Measurements from ENCODE around the gene PPP1R12A. TPM values are rescaled to one million over a fixed set of nuclear protein-coding genes. Genes with fewer than 3 reads are reported as not detected.

Gene PPP1R12A
- polyA plus RNA-seq, 1 experiment: 107 TPM

- no peak for TF ChIP-seq CTCF (IDR thresholded peaks at IDR 0.05; ENCODE audit: low read depth, low read length)
- ChIA-PET CTCF (no interaction called here), POLR2A (no interaction called here)
- Histone ChIP-seq H3K27ac (ENCODE audit: low read depth, low read length) (no peak overlapping the region), H3K9me3 (ENCODE audit: control insufficient read depth, insufficient read depth, low read length) (no peaks in the 10 kb centered on the region), H3K27me3 (ENCODE audit: control insufficient read depth, insufficient read depth, low read length) (no peaks in the 10 kb centered on the region), H3K4me3 (ENCODE audit: low read depth, low read length) (no peak overlapping the region)
- no peak for DNase-seq (ENCODE audit: low read depth, low spot score)
Observed at GRCh38 chr12:79830440-79830839, 104.5 kb downstream of the PPP1R12A start.

- Histone ChIP-seq H3K9me3 (ENCODE audit: control insufficient read depth, insufficient read depth, low read length) (no peaks in the 10 kb centered on the region), H3K4me3 (ENCODE audit: low read depth, low read length) (no peak overlapping the region), H3K27me3 (ENCODE audit: control insufficient read depth, insufficient read depth, low read length) (no peaks in the 10 kb centered on the region), H3K27ac (ENCODE audit: low read depth, low read length) (no peak overlapping the region)
- ChIA-PET CTCF (interaction anchor here (0.8 kb wide), 1 partner anchor 67 kb away, joined by 4 read pairs; no protein-coding TSS in a partner anchor), POLR2A (no interaction called here)
- no peak for DNase-seq (ENCODE audit: low read depth, low spot score)
- no peak for TF ChIP-seq CTCF (IDR thresholded peaks at IDR 0.05; ENCODE audit: low read depth, low read length)
Observed at GRCh38 chr12:79828924-79829323, 106.0 kb downstream of the PPP1R12A start.

DNA sequence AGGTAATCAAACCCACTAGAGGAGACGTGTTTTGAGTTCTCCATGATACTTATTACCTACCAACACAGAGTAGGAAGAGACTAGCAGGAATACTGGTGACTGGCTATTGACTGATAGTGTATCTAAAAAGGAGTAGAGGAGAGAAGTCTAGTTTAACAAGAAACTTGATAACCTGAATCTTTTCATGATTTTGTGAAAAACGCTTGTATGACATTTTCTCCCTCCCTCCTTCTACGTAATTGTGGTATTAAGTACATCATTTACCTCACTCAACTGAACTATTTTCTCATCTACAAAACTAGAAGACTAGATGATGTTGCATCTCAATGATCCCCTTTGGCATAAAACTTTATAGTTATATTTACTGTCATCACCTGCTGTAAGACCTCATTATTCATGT is 107.4 kb downstream of the PPP1R12A start:
- CTCF ChIA-PET: no interaction called here

GRCh38 chr12:79826267-79827128 is 108.4 kb downstream of the PPP1R12A start:
- ChIA-PET CTCF (no interaction called here), POLR2A (no interaction called here)
- Histone ChIP-seq H3K27me3 (ENCODE audit: control insufficient read depth, insufficient read depth, low read length) (no peaks in the 10 kb centered on the region), H3K4me3 (ENCODE audit: low read depth, low read length) (no peak overlapping the region), H3K9me3 (ENCODE audit: control insufficient read depth, insufficient read depth, low read length) (no peaks in the 10 kb centered on the region), H3K27ac (ENCODE audit: low read depth, low read length) (no peak overlapping the region)
- no peak for TF ChIP-seq CTCF (IDR thresholded peaks at IDR 0.05; ENCODE audit: low read depth, low read length)
- no peak for DNase-seq (ENCODE audit: low read depth, low spot score)

More for the DNA sequence above, 107.4 kb downstream of the PPP1R12A start:
- Histone ChIP-seq H3K9me3 (ENCODE audit: control insufficient read depth, insufficient read depth, low read length) (no peaks in the 10 kb centered on the region), H3K27me3 (ENCODE audit: control insufficient read depth, insufficient read depth, low read length) (no peaks in the 10 kb centered on the region), H3K27ac (ENCODE audit: low read depth, low read length) (no peak overlapping the region), H3K4me3 (ENCODE audit: low read depth, low read length) (no peak overlapping the region)
- TF ChIP-seq CTCF (IDR thresholded peaks at IDR 0.05; ENCODE audit: low read depth, low read length): no peak
- POLR2A ChIA-PET: no interaction called here
- no peak for DNase-seq (ENCODE audit: low read depth, low spot score)

GRCh38 chr12:79822475-79822874 is 112.4 kb downstream of the PPP1R12A start:
- Histone ChIP-seq H3K27me3 (ENCODE audit: control insufficient read depth, insufficient read depth, low read length) (no peaks in the 10 kb centered on the region), H3K9me3 (ENCODE audit: control insufficient read depth, insufficient read depth, low read length) (no peaks in the 10 kb centered on the region), H3K4me3 (ENCODE audit: low read depth, low read length) (no peak overlapping the region), H3K27ac (ENCODE audit: low read depth, low read length) (no peak overlapping the region)
- CTCF ChIA-PET: no interaction called here
- POLR2A ChIA-PET: interaction anchor here (0.7 kb wide), 1 partner anchor 789 kb away, joined by 8 read pairs; no protein-coding TSS in a partner anchor
- TF ChIP-seq CTCF (IDR thresholded peaks at IDR 0.05; ENCODE audit: low read depth, low read length): no peak
- no peak for DNase-seq (ENCODE audit: low read depth, low spot score)

Measured in AG04450 (cell line).